Mesothelial cell of epicardium (in vitro differentiated cells): Measurements from ENCODE around the gene BPHL. TPM values are rescaled to one million over a fixed set of nuclear protein-coding genes. Genes with fewer than 3 reads are reported as not detected.

Source experiments
- DNase-seq, 2 experiments: peaks; one replicate each; pipeline ENCODE4 v3.0.0; 2021; ENCODE audit warnings: low spot score in 2 of 2; ENCODE audit not compliant: unreplicated experiment in 2 of 2
- H3K27ac Mint-ChIP-seq: 2 replicates; pipeline ENCODE4 v1.8.0; 2021; ENCODE audit warnings: mixed read lengths
- H3K27me3 Mint-ChIP-seq: 2 replicates; pipeline ENCODE4 v1.8.0; 2021; ENCODE audit warnings: low read depth, mixed read lengths
- H3K36me3 Mint-ChIP-seq: 2 replicates; pipeline ENCODE4 v1.8.0; 2021; ENCODE audit warnings: mixed read lengths
- H3K4me1 Mint-ChIP-seq: 2 replicates; pipeline ENCODE4 v1.8.0; 2021; ENCODE audit warnings: mixed read lengths
- H3K4me3 Mint-ChIP-seq: 2 replicates; pipeline ENCODE4 v1.8.0; 2021; ENCODE audit warnings: mild to moderate bottlenecking, moderate library complexity, mixed read lengths
- H3K9me3 Mint-ChIP-seq: 2 replicates; pipeline ENCODE4 v1.8.0; 2021; ENCODE audit warnings: mixed read lengths
- total RNA-seq: library from RNA; stranded (reverse); gene quantifications from 3 replicates; pipeline ENCODE4 v1.2.1, GENCODE V29; 2021
- TF ChIP-seq, protein P1 (sequence below): fragments of 200-600 bp; sonication (generic); IDR thresholded peaks from one replicate; pipeline ENCODE4 v1.5.0; 2021; ENCODE audit warnings: antibody characterized with exemption; ENCODE audit not compliant: unreplicated experiment

BPHL gene
- total RNA-seq, 1 donor from 2014 or later, result 49.2 TPM

DNA sequence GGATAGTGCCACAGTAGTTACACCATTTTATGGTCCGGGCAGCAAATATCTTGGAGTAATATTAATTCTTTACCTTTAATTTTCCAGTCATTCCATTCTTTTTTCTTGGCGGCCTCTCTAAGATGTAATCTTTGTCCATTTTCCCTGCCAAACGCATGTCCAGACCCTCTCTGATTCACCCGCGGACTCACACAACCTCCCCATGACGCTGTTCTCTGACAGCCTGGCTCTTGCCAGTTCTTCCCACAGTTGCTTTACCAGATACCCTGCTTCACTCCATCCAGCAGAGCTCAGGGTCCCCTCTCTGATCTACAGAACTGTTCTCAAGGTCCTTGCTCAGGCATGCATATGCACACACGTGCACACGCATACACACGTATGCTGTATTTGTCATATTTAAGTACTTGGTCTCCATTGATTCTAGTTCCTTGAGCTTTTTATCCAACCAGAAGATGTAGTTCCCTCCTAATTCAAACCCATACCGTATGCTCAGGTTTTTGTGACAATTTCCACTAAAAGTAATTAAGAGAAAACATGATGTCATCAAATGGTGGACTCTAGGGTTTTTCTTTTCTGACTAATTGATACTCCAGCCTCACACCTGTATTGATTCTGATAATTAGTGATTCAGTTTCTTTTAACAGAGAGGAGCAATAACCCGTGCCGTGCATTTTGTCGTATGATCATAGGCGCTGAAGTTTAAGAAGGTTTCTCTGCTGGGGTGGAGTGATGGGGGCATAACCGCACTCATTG is 10.0 kb downstream of the BPHL start:
- no peaks in the 10 kb centered on the region for H3K4me1 Mint-ChIP-seq
- no peak overlapping the region for H3K27ac Mint-ChIP-seq
- no peak for DNase-seq
- H3K36me3 Mint-ChIP-seq, result peaks cover 42% of the 10 kb centered on the region
- no peaks in the 10 kb centered on the region for H3K27me3 Mint-ChIP-seq
- no peaks in the 10 kb centered on the region for H3K9me3 Mint-ChIP-seq
- TF ChIP-seq, protein P1, sequence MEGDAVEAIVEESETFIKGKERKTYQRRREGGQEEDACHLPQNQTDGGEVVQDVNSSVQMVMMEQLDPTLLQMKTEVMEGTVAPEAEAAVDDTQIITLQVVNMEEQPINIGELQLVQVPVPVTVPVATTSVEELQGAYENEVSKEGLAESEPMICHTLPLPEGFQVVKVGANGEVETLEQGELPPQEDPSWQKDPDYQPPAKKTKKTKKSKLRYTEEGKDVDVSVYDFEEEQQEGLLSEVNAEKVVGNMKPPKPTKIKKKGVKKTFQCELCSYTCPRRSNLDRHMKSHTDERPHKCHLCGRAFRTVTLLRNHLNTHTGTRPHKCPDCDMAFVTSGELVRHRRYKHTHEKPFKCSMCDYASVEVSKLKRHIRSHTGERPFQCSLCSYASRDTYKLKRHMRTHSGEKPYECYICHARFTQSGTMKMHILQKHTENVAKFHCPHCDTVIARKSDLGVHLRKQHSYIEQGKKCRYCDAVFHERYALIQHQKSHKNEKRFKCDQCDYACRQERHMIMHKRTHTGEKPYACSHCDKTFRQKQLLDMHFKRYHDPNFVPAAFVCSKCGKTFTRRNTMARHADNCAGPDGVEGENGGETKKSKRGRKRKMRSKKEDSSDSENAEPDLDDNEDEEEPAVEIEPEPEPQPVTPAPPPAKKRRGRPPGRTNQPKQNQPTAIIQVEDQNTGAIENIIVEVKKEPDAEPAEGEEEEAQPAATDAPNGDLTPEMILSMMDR, result no peak
- H3K4me3 Mint-ChIP-seq, result no peak overlapping the region

DNA sequence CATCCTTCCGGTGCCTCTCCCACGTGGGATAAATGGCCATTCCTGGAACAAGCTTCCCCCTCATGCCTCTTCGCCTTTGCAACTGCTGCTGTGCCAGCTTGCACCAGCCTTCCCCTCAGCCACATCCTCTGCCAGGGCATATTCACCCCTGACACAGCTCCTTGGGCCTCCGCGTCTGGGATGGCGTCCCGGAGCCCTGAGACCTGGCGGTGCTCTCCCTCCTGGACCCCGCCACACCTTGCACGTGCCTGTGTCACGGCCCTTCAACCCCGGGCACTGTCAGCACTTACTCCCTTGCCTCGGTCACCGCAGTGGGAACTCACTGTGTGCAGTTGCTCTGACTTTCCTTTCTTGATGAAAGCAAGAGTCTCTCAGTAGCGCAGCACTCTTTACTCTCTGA is 13.2 kb downstream of the BPHL start:
- DNase-seq, result no peak
- peaks cover 63% of the 10 kb centered on the region for H3K36me3 Mint-ChIP-seq
- H3K9me3 Mint-ChIP-seq, result no peaks in the 10 kb centered on the region
- H3K27ac Mint-ChIP-seq, result no peak overlapping the region
- TF ChIP-seq, protein P1, result no peak
- H3K4me1 Mint-ChIP-seq, result no peaks in the 10 kb centered on the region
- no peaks in the 10 kb centered on the region for H3K27me3 Mint-ChIP-seq
- no peak overlapping the region for H3K4me3 Mint-ChIP-seq

DNA sequence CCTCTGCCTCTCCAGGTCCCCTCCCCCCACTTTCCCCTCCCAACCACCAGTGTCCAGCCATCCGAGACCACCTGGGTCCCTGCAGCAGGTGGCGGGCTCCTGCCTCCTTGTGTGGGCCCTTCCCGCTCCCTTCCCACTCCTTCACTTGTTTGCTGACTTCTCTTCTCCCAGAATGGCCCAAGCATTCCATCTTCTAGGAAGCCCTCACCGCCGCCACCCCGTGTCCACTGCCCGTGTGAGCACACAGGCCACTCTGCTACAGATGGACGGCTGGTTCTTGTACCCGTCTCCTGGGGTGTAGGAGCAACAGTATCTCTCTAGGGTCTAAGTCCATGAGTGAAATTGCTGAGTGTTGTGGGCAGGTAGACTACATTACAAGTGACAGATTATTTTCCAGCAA is 15.0 kb downstream of the BPHL start:
- TF ChIP-seq, protein P1, result no peak
- H3K27ac Mint-ChIP-seq, result no peak overlapping the region

DNA sequence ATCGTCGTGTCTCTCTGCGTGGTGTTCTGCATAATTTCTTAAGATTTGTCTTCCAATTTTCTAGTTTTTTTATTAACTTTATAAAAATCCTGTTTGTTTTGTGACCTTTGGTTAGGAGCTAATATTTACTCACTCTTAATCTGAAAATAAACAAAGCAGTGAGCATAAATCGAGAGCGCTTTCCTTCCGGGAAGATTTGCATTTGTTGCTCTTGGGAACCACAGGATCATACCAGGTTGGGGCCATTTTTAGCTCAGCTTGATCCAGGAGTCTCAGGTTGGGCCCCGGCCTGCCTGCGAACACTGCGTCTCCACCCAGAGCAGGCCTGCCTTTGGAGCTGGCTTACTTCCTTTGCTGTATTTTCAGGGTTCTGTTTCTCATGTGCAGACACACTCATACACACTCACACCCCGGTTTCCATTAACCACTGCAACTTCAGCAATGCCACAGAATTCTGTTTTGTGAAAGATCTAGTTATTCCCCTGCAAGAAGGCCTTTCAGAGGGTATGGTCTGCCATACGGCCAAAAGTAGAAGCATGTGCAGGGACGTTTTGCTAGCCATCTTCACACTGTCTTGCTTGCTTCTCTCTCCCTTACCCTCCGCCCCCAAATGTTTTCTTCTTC is 17.3 kb downstream of the BPHL start:
- no peak for DNase-seq
- H3K9me3 Mint-ChIP-seq, result no peaks in the 10 kb centered on the region
- no peak overlapping the region for H3K4me3 Mint-ChIP-seq
- H3K36me3 Mint-ChIP-seq, result peaks cover 70% of the 10 kb centered on the region
- no peak overlapping the region for H3K27ac Mint-ChIP-seq
- no peaks in the 10 kb centered on the region for H3K4me1 Mint-ChIP-seq
- TF ChIP-seq, protein P1, result no peak
- H3K27me3 Mint-ChIP-seq, result no peaks in the 10 kb centered on the region

More for the DNA sequence above, 15.0 kb downstream of the BPHL start:
- H3K4me1 Mint-ChIP-seq, result no peaks in the 10 kb centered on the region
- no peaks in the 10 kb centered on the region for H3K9me3 Mint-ChIP-seq
- peaks cover 73% of the 10 kb centered on the region for H3K36me3 Mint-ChIP-seq
- H3K4me3 Mint-ChIP-seq, result no peak overlapping the region
- DNase-seq, result no peak
- H3K27me3 Mint-ChIP-seq, result no peaks in the 10 kb centered on the region

DNA sequence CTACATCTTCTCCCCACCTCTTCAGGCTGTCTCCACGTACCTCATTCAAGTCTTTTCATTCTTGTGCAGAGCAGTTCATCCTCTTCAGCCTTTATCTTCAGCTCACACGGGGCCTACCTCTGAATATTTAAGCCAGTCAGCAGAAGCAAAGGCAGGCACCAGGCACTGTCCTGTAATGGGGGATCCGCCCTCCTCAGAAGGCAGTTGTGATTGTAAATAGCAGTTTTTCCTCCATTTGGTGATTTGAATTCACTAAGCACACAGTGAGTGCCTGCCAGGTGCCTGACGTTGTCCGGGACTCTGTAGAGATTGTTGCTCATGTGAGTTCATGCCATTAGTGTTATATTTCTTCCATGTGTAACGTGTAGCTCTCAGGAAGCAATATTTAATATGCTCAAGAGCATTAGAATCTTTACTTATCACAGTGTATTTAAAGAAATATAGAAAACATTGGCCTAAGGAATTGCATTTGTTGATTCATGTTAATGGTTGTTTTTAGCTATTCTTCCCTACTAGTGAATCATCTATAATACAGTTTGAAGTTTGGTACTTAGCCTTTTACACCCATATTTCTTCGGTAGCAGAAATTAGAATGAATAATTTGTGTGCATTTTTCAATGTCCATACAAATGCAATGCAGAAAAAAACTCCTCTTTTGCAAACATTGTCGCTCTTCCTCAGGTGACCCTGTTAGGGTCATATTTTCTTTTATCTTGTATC is 17.9 kb downstream of the BPHL start:
- Mint-ChIP-seq H3K4me1 (no peaks in the 10 kb centered on the region), H3K27ac (no peak overlapping the region), H3K4me3 (no peak overlapping the region), H3K36me3 (peaks cover 69% of the 10 kb centered on the region), H3K27me3 (no peaks in the 10 kb centered on the region), H3K9me3 (no peaks in the 10 kb centered on the region)
- DNase-seq, result no peak
- TF ChIP-seq, protein P1, result no peak
